Sigmoid colon (tissue), 4 donors: ENCODE data around the gene NUDT14.

Experiments used
- POLR2A ChIP-seq, 2 donors: fragments of 450-650 bp; IDR thresholded peaks; one replicate each; pipeline ENCODE4 v1.6.1; 2016; ENCODE audit warnings: antibody characterized with exemption in 2 of 2, mild to moderate bottlenecking in 2 of 2, moderate library complexity in 2 of 2
- POLR2AphosphoS5 ChIP-seq, 4 donors: sonication (generic); formaldehyde crosslinking; IDR thresholded peaks; one replicate each; pipeline ENCODE4 v1.6.1; 2017; ENCODE audit warnings: antibody characterized with exemption in 4 of 4
- TF ChIP-seq, protein P1 (sequence below), 4 experiments: fragments of 450-650 bp in 3 of 4; fragments of 200-600 bp in 1 of 4; IDR thresholded peaks; one replicate each; pipeline ENCODE4 v1.5.1; 2016 to 2019; ENCODE audit warnings: antibody characterized with exemption in 4 of 4, mild to moderate bottlenecking in 3 of 4, moderate library complexity in 2 of 4

DNA sequence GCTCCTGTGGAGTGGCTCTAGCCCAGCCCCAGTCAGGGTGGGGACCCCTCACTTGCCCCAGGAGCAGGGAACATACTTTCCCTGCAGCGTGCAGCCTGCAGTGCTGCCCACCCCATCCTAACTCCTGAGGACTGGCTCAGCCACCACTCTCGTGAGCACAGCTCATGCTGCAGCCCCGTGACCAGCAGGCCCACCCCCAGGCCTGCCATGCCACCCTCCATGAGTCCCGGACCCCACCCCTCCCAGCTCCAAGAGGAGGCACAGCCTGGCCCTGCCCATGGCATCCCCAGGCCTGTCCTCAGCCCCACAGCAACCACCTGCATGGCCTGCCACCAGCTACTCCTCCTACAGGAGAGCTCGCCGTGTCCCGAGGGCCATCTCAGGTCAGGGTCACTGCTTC lies 8.6 kb downstream of the NUDT14 start:
- TF ChIP-seq, protein P1, sequence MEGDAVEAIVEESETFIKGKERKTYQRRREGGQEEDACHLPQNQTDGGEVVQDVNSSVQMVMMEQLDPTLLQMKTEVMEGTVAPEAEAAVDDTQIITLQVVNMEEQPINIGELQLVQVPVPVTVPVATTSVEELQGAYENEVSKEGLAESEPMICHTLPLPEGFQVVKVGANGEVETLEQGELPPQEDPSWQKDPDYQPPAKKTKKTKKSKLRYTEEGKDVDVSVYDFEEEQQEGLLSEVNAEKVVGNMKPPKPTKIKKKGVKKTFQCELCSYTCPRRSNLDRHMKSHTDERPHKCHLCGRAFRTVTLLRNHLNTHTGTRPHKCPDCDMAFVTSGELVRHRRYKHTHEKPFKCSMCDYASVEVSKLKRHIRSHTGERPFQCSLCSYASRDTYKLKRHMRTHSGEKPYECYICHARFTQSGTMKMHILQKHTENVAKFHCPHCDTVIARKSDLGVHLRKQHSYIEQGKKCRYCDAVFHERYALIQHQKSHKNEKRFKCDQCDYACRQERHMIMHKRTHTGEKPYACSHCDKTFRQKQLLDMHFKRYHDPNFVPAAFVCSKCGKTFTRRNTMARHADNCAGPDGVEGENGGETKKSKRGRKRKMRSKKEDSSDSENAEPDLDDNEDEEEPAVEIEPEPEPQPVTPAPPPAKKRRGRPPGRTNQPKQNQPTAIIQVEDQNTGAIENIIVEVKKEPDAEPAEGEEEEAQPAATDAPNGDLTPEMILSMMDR (IDR thresholded peaks at IDR 0.05), result no peak
- TF ChIP-seq POLR2A (IDR thresholded peaks at IDR 0.05) (no peak), POLR2AphosphoS5 (IDR thresholded peaks at IDR 0.05) (no peak)
